Measurements from ENCODE around the gene ATP1A4.

The ATP1A4 gene

DNA sequence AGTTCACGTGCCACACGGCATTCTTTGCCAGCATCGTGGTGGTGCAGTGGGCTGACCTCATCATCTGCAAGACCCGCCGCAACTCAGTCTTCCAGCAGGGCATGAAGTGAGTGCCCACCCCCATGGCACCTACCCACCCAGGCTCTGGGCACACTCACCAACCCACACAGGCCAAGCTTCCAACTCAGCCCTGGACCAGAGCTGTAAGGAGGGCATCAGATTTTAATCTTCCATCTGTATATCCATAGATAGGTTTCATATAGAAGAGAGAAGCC is 14.5 kb upstream of the ATP1A4 start:
- no peaks in the 10 kb centered on the region for H3K36me3 ChIP-seq (ENCODE audit: insufficient read depth, low read length)
- H3K4me1 ChIP-seq (ENCODE audit: insufficient read depth, low read length), result no peaks in the 10 kb centered on the region
- no peaks in the 10 kb centered on the region for H3K27me3 ChIP-seq (ENCODE audit: insufficient read depth, low read length)
- H2AFZ ChIP-seq (ENCODE audit: low read depth, low read length), result no peak overlapping the region
- no peak overlapping the region for H3K4me3 ChIP-seq (ENCODE audit: low read length)
- H3K9me3 ChIP-seq (ENCODE audit: low read length), result peaks cover 3% of the 10 kb centered on the region

DNA sequence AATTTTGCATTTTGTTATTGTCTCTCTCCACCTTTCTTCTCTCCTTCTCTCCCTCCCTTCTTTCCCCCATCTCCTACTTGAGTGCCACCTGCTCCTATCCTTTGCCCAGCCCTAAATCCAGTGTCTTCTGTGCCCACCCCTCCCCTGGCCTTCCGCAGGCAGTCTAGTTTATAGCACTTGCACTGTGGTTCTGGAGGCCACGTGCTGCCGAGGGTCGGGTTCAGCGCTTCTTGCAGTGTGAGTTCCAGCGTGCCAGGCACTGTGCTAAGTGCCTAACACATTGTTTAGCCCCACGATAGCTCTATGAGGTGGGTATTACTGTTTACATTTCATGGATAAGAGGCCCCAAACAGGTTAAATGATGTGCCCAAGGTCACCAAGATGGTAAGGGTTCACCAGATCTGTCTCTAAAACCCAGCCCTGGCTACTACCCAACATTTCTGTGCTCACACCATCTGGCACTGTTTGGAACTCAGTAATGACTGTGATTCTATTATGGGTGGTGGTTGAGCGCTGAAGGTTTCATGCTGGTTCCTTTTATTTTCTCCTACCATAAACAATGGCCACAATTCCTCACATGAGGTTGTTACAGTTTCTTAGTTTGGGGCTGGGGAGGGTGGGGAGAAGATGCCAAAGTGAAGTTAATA is 14.1 kb upstream of the ATP1A4 start:
- no peaks in the 10 kb centered on the region for H3K36me3 ChIP-seq (ENCODE audit: insufficient read depth, low read length)
- H2AFZ ChIP-seq (ENCODE audit: low read depth, low read length), result no peak overlapping the region

DNA sequence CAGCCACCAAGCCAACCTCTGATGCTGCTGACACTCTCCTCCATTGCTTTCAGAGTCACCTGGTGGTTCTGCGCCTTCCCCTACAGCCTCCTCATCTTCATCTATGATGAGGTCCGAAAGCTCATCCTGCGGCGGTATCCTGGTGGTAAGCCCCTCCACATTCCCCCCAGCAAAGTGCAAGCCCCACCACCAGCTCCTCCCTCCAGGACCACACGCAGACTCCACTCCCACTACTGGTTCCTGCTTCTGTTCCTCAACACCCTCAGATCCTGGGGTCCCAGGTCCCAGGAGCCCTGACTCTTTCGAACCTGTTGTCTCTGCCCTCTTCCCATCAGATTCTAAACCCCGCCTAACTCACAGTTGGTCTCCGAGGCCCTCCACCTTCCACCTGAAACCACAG is 11.6 kb upstream of the ATP1A4 start:
- H3K4me1 ChIP-seq (ENCODE audit: insufficient read depth, low read length), result no peaks in the 10 kb centered on the region
- H3K27me3 ChIP-seq (ENCODE audit: insufficient read depth, low read length), result no peaks in the 10 kb centered on the region
- no peak overlapping the region for H3K4me3 ChIP-seq (ENCODE audit: low read length)
- H2AFZ ChIP-seq (ENCODE audit: low read depth, low read length), result no peak overlapping the region
- H3K9me3 ChIP-seq (ENCODE audit: low read length), result peaks cover 3% of the 10 kb centered on the region
- no peaks in the 10 kb centered on the region for H3K36me3 ChIP-seq (ENCODE audit: insufficient read depth, low read length)

More for the DNA sequence above, 14.1 kb upstream of the ATP1A4 start:
- Histone ChIP-seq H3K27me3 (ENCODE audit: insufficient read depth, low read length) (no peaks in the 10 kb centered on the region), H3K4me1 (ENCODE audit: insufficient read depth, low read length) (no peaks in the 10 kb centered on the region), H3K9me3 (ENCODE audit: low read length) (peaks cover 3% of the 10 kb centered on the region), H3K4me3 (ENCODE audit: low read length) (no peak overlapping the region)

DNA sequence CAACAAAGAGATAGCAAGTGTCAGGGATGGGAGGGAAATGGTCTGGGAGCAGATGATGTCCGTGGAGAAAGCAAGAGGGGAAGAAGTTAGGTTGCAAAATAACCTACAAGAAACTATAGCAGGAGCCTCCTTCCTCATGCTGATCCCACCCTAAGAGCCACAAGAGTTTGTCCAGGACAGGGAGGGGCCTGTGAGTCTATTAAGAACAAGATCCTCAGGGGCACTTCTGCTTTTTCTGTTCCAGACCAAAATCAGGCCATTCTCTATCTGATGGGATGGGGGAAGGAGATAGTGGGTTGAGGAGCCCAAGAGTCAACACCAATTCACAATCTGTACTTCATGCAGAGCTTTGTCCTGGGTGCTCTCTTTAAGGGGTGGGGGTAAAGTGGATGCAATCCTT is 7.7 kb upstream of the ATP1A4 start:
- no peaks in the 10 kb centered on the region for H3K9me3 ChIP-seq (ENCODE audit: low read length)
- H3K27me3 ChIP-seq (ENCODE audit: insufficient read depth, low read length), result no peaks in the 10 kb centered on the region
- no peak overlapping the region for H3K4me3 ChIP-seq (ENCODE audit: low read length)
- H2AFZ ChIP-seq (ENCODE audit: low read depth, low read length), result no peak overlapping the region
- H3K4me1 ChIP-seq (ENCODE audit: insufficient read depth, low read length), result no peaks in the 10 kb centered on the region
- no peaks in the 10 kb centered on the region for H3K36me3 ChIP-seq (ENCODE audit: insufficient read depth, low read length)

DNA sequence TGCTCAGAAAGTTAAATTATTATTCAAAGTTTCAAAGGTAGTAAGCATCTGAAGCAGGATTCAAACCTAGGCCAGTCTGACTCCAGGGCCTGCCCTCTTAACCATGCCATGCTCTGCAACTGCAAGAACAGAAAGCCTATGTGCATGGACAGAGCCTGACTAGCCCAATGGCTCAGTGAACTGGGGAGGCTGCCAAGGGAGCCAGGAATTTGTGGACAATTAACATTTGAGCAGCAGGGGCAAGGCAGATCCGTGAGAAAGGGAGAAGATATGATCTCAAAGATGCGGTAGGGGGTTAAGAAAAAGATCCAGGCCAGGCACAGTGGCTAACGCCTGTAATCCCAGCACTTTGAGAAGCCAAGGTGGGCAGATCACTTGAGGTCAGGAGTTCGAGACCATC is 6.5 kb upstream of the ATP1A4 start:
- Histone ChIP-seq H3K4me1 (ENCODE audit: insufficient read depth, low read length) (no peaks in the 10 kb centered on the region), H3K4me3 (ENCODE audit: low read length) (no peak overlapping the region), H3K9me3 (ENCODE audit: low read length) (no peaks in the 10 kb centered on the region), H2AFZ (ENCODE audit: low read depth, low read length) (no peak overlapping the region), H3K36me3 (ENCODE audit: insufficient read depth, low read length) (no peaks in the 10 kb centered on the region), H3K27me3 (ENCODE audit: insufficient read depth, low read length) (no peaks in the 10 kb centered on the region)

DNA sequence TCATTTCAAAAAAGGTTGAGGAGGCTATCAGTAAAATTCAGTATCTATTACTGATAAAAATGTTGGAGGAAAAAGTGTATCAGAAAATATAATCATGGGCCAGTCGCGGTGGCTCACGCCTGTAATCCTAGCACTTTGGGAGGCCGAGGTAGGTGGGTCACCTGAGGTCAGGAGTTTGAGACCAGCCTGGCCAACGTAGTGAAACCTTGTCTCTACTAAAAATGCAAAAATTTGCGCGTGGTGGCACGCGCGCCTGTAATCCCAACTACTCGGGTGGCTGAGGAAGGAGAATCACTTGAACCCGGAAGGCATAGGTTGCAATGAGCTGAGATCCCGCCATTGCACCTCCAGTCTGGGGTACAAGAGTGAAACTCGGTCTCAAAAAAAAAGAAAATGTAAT is 5.3 kb upstream of the ATP1A4 start:
- Histone ChIP-seq H3K4me3 (ENCODE audit: low read length) (no peak overlapping the region), H3K36me3 (ENCODE audit: insufficient read depth, low read length) (no peaks in the 10 kb centered on the region), H3K27me3 (ENCODE audit: insufficient read depth, low read length) (no peaks in the 10 kb centered on the region), H3K4me1 (ENCODE audit: insufficient read depth, low read length) (no peaks in the 10 kb centered on the region), H3K9me3 (ENCODE audit: low read length) (no peaks in the 10 kb centered on the region), H2AFZ (ENCODE audit: low read depth, low read length) (no peak overlapping the region)

DNA sequence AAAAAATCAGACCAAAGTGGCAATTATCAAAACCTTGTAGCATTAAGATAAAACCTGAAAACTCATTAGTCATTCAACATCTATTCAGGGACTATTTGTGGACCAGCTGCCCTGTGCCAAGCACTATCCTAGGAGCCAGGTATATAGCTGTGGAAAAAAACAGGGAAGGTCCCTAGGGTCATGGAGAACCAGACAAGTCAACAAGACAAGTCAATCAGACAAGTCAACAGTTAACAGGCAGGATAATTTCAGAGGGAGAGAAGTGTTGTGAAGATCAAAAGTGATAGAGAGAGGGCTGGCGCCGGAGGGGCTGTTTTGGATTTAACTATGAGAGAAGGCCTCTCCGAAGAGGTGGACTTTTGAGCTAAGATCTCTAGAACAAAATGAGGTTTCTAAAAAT is 3.3 kb upstream of the ATP1A4 start:
- Histone ChIP-seq H3K27me3 (ENCODE audit: insufficient read depth, low read length) (no peaks in the 10 kb centered on the region), H3K9me3 (ENCODE audit: low read length) (no peaks in the 10 kb centered on the region), H2AFZ (ENCODE audit: low read depth, low read length) (no peak overlapping the region), H3K36me3 (ENCODE audit: insufficient read depth, low read length) (no peaks in the 10 kb centered on the region), H3K4me3 (ENCODE audit: low read length) (no peak overlapping the region), H3K4me1 (ENCODE audit: insufficient read depth, low read length) (no peaks in the 10 kb centered on the region)

DNA sequence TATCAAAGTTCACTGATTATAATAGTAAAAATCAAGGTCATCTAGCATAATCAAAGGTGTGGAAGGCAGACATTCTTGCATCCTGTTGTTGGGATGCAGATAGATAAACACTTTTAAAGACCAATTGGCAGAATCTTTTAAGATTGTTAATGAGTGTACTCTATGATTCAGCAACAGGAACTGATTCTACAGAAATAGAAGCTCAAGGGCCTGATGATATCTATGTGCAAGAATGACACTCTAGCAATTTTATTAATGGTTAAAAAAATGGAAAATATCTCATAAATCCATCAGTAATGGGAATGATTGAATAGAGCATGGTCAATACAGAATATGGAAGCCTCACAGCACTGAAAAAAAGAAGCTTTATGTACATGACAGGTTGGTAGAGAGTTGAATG is 2.2 kb upstream of the ATP1A4 start:
- H3K36me3 ChIP-seq (ENCODE audit: insufficient read depth, low read length), result no peaks in the 10 kb centered on the region
- no peaks in the 10 kb centered on the region for H3K9me3 ChIP-seq (ENCODE audit: low read length)
- H3K4me1 ChIP-seq (ENCODE audit: insufficient read depth, low read length), result no peaks in the 10 kb centered on the region
- H3K27me3 ChIP-seq (ENCODE audit: insufficient read depth, low read length), result no peaks in the 10 kb centered on the region
- H3K4me3 ChIP-seq (ENCODE audit: low read length), result no peak overlapping the region
- H2AFZ ChIP-seq (ENCODE audit: low read depth, low read length), result no peak overlapping the region

DNA sequence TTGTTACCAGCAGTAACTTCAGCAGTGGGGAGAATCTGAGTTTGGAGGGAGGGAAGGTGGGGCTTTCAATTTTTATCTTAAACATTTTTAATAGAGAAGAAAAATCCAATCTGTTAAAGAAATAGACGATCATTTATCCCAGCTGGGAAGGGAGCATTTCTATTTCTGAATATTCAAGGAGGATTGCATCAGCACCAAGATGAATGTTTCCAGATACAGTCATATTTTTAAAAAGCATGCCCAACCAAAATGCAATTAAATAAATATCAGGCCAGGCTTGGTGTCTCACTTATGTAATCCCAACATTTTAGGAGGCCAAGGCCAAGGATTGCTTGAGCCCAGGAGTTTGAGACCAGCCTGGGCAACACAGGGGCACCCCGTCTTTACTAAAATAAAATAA is 1.7 kb upstream of the ATP1A4 start:
- Histone ChIP-seq H3K4me3 (ENCODE audit: low read length) (no peak overlapping the region), H2AFZ (ENCODE audit: low read depth, low read length) (no peak overlapping the region), H3K9me3 (ENCODE audit: low read length) (no peaks in the 10 kb centered on the region), H3K36me3 (ENCODE audit: insufficient read depth, low read length) (no peaks in the 10 kb centered on the region), H3K27me3 (ENCODE audit: insufficient read depth, low read length) (no peaks in the 10 kb centered on the region), H3K4me1 (ENCODE audit: insufficient read depth, low read length) (no peaks in the 10 kb centered on the region)

DNA sequence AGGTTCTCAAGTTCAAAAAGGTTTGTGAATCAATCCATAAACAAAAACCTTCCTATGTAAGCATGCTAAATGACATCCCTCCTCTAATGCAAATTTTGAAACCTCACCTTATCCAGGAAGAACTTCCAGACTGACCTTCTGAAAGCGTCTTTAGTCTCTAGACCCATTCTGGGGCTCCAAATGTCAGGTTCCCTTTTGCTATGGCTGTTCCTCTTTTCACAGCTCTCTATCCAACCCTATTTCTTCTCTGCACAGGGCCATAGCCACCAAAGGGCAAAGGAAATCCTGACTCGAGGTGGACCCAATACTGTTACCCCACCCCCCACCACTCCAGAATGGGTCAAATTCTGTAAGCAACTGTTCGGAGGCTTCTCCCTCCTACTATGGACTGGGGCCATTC is 3.4 kb downstream of the ATP1A4 start:
- Histone ChIP-seq H3K36me3 (ENCODE audit: insufficient read depth, low read length) (no peaks in the 10 kb centered on the region), H3K4me3 (ENCODE audit: low read length) (no peak overlapping the region), H3K9me3 (ENCODE audit: low read length) (no peaks in the 10 kb centered on the region), H3K27me3 (ENCODE audit: insufficient read depth, low read length) (no peaks in the 10 kb centered on the region), H2AFZ (ENCODE audit: low read depth, low read length) (no peak overlapping the region), H3K4me1 (ENCODE audit: insufficient read depth, low read length) (no peaks in the 10 kb centered on the region)

DNA sequence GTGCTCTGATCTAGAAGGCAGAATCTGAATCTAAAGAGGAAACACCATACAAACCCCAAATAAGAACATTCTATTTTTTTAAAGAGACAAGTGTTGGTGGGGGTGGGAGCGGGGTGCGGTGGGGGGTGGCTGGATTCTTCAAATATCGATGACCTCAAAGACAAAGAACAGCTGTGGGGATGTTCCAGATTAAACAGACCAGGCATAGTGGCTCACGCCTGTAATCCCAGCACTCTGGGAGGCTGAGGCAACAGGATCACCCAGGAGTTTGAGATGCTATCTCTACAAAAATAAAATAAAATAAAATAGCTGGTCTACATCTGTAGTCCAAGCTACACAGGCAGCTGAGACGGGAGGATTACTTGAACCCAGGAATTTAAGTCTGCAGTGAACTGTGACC is 5.0 kb downstream of the ATP1A4 start:
- no peak overlapping the region for H3K4me3 ChIP-seq (ENCODE audit: low read length)
- no peaks in the 10 kb centered on the region for H3K36me3 ChIP-seq (ENCODE audit: insufficient read depth, low read length)
- H3K4me1 ChIP-seq (ENCODE audit: insufficient read depth, low read length), result no peaks in the 10 kb centered on the region
- no peak overlapping the region for H2AFZ ChIP-seq (ENCODE audit: low read depth, low read length)
- no peaks in the 10 kb centered on the region for H3K27me3 ChIP-seq (ENCODE audit: insufficient read depth, low read length)
- no peaks in the 10 kb centered on the region for H3K9me3 ChIP-seq (ENCODE audit: low read length)

DNA sequence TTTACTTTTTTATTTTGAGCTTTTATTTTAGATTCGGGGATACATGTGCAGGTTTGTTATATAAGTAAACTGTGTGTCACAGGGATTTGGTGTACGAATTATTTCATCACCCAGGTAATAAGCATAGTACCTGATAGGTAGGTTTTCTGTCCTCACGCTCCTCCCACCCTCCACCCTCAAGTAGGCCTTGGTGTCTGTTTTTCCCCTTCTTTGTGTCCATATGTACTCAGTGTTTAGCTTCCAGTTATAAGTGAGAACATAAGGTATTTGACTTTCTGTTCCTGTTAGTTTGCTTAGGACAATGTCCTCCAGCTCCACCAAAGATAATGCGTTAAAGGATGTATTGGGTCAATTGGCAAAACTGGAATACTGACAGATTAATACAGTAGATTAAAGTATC is 5.8 kb downstream of the ATP1A4 start:
- no peak overlapping the region for H2AFZ ChIP-seq (ENCODE audit: low read depth, low read length)
- H3K9me3 ChIP-seq (ENCODE audit: low read length), result no peaks in the 10 kb centered on the region
- no peaks in the 10 kb centered on the region for H3K4me1 ChIP-seq (ENCODE audit: insufficient read depth, low read length)
- H3K4me3 ChIP-seq (ENCODE audit: low read length), result no peak overlapping the region
- no peaks in the 10 kb centered on the region for H3K36me3 ChIP-seq (ENCODE audit: insufficient read depth, low read length)
- no peaks in the 10 kb centered on the region for H3K27me3 ChIP-seq (ENCODE audit: insufficient read depth, low read length)

DNA sequence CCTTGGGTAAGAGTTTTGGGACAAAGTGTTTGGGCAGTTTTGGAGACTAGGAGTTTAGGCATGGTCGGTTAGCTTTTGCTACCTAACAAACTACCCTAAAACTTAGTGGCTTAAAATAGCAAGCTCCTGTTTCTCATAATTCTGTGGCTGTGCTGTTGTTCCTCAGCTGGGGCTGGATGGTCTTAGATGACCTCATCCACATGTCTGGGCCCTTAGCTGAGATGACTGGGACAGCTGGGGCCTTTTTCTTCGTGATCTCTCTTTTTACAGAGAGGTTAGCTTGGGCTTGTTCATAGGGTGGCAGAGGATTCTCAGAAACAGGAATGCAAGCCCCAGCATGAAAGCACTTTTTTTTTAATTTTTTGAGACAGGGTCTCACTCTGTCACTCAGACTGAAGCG is 6.6 kb downstream of the ATP1A4 start:
- Histone ChIP-seq H3K27me3 (ENCODE audit: insufficient read depth, low read length) (no peaks in the 10 kb centered on the region), H3K4me3 (ENCODE audit: low read length) (no peak overlapping the region), H2AFZ (ENCODE audit: low read depth, low read length) (no peak overlapping the region), H3K9me3 (ENCODE audit: low read length) (no peaks in the 10 kb centered on the region), H3K36me3 (ENCODE audit: insufficient read depth, low read length) (no peaks in the 10 kb centered on the region), H3K4me1 (ENCODE audit: insufficient read depth, low read length) (no peaks in the 10 kb centered on the region)

DNA sequence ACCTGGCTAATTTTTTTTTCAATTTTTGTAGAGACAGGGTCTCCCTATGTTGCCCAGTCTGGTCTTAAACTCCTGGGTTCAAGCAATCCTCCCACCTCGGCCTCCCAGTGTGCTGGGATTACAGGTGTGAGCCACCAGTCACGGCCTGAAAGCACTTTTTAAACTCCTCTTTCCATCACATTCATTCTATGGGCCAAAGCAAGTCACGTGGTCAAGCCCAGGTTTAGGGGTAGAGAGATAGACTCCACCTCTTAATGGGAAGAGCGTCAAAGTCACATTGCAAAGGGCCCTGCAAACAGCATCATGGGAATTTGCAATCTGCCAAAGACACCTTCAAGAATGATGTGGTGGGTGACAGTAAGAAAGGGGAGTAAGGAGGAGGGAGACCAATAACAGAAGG is 7.1 kb downstream of the ATP1A4 start:
- no peaks in the 10 kb centered on the region for H3K4me1 ChIP-seq (ENCODE audit: insufficient read depth, low read length)
- no peaks in the 10 kb centered on the region for H3K27me3 ChIP-seq (ENCODE audit: insufficient read depth, low read length)
- no peak overlapping the region for H2AFZ ChIP-seq (ENCODE audit: low read depth, low read length)
- no peaks in the 10 kb centered on the region for H3K36me3 ChIP-seq (ENCODE audit: insufficient read depth, low read length)
- H3K9me3 ChIP-seq (ENCODE audit: low read length), result no peaks in the 10 kb centered on the region
- no peak overlapping the region for H3K4me3 ChIP-seq (ENCODE audit: low read length)

All from neuron (in vitro differentiated cells).